ENCODE data around the gene RANBP1.

RANBP1 gene

DNA sequence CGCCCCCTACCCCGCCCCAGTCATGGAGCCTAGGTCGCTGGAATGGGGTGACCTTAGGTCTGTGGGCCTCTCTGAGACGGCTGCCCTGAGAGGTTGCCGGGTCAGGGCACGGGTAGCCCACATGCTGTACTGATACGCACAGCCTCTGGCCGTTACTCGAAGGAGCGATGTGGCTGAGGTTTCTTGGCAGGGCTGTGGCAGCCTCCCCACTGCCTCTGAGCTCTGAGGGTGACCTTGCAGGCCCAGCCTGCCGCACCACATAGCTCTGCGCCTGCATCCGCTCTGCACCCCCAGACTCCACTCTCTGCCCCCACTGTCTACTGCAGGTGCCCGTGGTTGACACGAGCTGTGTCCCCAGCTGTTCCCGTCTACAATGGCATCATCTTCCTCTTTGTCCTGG lies 23.0 kb downstream of the RANBP1 start:
- DNase-seq, result no peak

DNA sequence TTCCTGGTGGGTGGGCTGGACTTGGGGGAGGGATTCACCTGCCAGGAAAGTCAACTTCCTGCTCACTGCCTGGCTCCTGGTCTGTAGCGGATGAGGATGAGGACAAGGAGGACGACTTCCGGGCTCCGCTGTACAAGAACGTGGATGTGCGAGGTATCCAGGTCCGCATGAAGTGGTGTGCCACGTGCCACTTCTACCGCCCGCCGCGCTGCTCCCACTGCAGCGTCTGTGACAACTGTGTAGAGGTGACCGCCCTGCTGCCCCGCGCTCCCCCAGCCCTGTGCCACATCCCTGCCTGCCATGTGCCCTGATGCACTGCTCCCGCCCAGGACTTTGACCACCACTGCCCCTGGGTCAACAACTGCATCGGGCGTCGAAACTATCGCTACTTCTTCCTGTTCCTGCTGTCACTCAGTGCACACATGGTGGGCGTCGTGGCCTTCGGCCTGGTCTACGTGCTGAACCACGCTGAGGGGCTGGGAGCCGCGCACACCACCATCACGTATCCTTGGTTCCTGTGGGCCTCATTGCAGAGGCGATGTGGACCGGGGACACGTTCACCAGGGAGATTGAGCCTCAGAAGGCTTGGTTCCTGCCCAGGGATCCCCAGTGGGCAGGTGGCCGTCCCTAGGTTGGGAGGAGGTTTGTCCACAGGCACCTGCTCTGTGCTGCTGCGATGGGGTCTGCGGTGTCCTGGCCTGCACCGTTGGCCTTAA lies 23.6 kb downstream of the RANBP1 start:
- DNase-seq, result no peak

DNA sequence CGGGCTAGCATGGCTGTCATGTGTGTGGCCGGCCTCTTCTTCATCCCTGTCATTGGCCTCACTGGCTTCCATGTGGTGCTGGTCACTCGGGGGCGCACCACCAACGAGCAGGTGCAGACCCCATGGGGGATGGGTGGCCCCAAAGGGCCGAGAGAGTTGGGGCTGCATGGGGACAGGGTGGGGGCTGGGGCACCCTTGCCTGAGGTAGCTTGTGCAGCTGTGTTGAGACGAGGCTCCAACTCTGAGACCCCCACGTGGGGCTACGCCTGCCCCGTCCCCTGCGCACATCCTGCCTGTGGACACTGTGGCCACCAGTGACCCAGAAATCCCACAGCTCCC lies 24.2 kb downstream of the RANBP1 start:
- DNase-seq, result no peak

DNA sequence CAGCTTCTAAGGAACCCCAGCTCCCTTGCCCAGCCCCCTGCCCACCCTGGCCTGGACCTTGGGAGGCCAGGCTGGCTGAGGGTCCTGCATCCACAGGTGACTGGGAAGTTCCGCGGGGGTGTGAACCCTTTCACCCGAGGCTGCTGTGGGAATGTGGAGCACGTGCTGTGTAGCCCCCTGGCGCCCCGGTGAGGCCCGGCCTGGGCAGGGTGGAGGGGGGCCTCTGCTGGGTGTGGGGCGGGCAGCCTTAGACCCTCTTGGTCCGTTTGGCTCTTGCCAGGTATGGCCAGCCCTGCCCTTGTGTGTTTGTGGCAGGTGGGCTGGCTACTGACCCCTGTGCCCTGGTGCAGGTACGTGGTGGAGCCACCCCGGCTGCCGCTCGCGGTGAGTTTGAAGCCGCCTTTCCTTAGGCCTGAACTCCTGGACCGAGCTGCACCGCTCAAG lies 24.6 kb downstream of the RANBP1 start:
- no peak for DNase-seq

DNA sequence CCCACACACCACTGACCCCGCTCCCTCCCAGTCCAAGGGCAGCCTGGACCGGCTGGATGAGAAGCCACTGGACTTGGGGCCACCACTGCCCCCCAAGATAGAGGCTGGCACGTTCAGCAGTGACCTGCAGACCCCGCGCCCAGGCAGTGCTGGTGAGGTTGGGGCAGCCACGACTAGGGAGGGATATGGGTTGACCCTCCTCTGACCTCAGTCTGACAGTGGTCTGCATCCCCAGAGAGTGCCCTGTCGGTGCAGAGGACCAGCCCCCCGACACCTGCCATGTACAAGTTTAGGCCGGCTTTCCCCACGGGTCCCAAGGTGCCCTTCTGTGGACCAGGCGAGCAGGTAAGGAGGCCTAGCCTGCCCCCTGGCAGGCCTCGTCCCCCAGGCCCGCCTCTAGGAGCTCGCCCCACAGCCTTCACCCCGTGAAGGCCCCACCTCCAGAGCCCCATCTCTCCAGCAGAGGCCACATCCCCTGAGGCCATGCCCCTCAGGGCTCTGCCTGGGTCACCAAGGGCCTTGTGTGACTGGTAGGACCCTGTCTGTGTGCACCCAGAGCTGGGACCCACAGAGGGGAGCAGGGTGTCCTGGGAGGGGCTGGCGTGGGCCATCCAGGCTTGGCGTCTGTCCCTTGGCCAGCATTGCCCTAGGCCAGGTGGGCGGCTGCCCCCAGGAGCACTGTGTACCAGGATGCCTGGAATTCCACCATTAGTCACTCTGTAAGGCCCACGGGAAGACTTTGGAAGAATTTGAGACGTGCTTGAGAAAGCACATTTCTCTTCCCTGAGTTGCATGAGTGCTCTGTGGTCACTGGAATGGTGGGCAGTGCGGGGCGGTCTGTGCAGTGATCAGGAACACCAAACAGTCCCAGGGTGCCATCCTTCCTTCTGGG lies 25.5 kb downstream of the RANBP1 start:
- no peak for DNase-seq

DNA sequence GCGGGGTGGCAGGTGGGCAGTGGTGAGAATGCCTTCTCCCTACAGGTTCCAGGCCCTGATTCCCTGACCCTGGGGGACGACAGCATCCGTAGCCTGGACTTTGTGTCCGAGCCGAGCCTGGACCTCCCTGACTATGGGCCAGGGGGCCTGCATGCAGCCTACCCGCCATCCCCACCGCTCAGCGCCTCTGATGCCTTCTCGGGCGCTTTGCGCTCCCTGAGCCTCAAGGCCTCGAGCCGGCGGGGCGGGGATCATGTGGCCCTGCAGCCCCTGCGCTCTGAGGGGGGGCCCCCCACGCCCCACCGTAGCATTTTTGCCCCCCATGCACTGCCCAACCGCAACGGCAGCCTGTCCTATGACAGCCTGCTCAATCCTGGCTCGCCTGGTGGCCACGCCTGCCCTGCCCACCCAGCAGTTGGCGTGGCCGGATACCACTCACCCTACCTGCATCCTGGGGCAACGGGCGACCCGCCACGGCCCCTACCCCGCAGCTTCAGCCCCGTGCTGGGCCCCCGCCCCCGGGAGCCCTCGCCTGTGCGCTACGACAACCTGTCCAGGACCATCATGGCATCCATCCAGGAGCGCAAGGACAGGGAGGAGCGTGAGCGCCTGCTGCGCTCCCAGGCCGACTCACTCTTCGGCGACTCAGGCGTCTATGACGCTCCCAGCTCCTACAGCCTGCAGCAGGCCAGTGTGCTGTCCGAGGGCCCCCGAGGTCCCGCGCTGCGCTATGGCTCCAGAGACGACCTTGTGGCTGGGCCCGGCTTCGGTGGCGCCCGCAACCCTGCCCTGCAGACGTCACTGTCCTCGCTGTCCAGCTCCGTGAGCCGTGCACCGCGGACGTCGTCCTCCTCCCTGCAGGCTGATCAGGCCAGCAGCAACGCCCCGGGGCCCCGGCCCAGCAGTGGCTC lies 27.1 kb downstream of the RANBP1 start:
- DNase-seq, result no peak

DNA sequence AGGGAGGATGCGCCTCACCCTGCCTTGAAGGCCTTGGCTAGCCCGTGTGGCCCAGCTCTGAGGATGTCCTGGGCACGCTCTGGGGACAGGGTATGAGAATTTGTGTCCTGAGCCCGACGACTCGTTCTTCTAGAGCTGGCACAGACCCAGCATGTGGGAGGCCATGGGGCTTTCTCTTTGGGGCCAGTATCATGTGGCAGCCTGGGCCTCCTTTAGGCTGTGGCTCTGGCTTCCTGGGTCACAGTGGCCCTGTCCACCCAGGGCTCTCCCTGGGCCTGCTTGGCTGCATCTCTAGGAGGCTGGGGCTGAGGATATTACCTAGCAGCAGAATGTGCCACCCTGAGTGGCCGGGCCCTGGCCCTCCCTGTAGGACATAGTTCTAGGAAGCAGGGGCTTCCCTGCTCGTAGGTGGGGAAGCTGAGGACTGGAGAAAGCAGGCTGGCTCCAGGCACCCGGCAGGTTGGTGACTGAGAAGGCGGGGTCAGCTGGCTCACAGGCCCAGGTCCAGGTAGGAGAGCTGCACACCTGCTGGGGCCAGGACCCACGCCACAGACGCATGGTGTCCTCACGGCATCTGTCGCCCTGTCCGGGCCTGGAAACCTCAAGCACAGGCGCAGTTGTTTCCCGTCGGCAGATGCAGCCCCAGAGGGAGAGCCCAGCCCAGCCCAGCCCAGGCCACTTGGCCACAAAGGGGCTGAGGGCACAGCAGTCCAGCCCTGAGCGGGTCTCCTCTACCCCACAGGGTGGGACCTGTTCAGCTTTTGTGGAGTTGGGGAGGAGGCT lies 28.2 kb downstream of the RANBP1 start:
- no peak for DNase-seq

DNA sequence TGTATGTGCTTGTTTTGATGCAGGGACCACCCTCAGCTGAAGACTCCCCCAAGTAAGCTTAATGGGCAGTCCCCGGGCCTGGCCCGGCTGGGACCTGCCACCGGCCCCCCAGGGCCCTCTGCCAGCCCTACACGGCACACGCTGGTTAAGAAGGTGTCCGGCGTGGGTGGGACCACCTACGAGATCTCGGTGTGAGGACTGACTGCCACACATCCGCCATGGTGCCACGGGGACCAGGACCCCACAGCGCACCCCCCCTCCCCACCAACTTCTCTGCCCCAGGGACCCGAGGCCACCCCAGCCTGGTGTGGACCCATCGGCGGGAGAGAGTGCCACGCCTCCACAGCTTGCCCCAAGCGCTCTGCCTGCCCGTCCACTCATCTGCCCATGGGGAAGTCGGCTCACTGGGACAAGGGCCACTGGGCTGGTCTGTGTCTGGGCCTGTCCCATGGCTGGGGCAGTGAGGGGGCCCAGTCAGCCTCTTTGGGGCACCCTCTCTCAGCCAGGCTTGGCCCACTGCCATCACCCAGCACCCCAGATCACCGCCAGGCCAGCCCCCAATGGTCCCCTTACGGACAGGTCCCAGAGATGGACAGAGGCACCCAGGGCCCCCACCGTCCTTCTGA lies 29.4 kb downstream of the RANBP1 start:
- no peak for DNase-seq

DNA sequence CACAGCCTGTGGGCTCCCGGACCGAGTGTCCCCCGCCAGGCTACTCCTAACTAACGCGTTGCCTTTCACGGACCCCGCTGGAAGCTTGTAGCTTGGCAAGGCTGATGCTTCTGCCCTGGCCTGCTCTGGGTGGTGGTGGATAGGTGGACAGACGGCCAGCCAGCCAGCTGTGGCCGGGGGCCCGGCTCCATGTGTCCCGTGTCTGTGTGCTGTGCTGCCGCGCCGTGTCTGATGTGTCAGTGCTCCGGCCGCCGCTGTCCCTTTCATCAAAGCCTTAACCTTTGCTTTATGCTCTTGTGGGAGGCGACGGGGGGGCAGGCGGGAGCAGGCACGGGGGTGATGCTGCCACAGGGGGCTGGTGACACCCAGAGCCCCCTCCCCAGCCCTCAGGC lies 29.9 kb downstream of the RANBP1 start:
- no peak for DNase-seq

DNA sequence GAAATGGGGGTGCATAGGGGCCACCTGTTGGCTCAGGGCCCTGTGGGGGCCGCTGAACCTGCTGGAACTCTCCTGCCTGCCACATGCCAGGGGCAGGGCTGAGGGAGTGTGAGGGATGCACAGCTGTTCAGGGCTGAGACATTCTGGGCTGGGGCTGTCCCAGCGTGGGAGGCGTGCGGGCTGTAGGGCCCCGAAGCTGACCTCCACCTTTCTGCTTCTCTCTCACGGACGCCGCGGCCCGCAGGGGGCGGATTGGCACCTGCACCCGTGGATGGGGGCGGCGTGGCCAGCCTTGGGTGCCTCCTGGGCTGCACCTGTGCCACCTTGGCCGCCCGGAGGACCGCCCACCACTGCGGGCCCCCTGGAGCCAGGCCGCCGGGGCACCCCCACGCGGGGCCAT lies 30.9 kb downstream of the RANBP1 start:
- no peak for DNase-seq

DNA sequence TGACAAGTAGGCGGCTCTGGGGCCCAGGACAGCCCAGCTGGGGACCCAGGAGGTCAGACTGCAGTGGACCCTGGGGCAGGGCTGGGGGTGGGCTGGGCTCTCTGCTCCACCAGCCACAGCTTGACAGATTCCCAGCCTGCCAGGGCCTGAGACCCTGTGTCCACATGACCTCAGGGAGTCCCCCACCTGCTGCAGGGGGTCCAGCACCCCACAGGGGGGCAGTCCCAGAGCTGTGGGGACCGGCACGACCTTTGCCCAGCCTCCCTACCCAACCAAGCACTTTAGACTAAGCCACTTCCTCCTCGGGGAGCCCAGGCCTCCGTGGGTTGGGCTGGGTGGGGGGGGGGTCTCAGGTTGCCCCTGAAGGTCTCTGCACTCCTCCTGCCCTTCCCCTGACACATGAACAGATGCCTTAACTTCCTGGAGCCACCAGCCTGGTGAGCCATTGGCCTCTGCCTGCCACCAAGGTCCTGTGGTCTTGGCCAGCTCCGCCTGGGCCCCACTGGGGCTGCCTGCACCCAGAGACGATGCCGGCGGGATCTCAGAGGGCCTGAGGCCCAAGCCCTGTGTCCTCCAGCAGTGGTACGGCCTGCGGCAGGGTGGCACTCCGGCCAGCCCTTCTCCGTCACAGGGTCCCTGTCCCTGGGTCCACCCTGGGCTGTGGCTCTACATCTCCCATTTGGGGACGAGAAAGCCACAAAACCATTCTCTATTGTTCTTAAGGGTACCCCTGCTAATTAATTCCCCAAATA lies 31.5 kb downstream of the RANBP1 start:
- no peak for DNase-seq

DNA sequence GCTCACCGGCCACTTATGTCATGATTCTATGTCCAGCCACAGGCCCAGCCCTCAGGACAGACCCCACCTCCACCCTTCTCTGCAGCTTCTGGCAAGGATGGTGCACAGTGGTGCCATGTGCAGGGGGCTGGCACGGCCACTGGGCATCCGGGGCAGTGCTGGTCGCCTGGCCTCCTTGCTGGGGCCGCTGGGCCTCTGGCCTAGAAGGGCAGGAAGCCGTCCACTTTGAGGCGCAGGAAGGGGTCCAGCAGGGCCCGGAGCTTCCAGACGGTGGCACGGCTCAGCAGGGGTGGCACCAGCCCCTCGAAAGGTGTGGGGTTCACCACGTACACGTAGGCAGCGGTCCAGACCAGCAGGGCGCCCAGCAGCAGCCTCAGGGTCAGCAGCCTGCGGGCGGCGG lies 32.5 kb downstream of the RANBP1 start:
- no peak for DNase-seq

DNA sequence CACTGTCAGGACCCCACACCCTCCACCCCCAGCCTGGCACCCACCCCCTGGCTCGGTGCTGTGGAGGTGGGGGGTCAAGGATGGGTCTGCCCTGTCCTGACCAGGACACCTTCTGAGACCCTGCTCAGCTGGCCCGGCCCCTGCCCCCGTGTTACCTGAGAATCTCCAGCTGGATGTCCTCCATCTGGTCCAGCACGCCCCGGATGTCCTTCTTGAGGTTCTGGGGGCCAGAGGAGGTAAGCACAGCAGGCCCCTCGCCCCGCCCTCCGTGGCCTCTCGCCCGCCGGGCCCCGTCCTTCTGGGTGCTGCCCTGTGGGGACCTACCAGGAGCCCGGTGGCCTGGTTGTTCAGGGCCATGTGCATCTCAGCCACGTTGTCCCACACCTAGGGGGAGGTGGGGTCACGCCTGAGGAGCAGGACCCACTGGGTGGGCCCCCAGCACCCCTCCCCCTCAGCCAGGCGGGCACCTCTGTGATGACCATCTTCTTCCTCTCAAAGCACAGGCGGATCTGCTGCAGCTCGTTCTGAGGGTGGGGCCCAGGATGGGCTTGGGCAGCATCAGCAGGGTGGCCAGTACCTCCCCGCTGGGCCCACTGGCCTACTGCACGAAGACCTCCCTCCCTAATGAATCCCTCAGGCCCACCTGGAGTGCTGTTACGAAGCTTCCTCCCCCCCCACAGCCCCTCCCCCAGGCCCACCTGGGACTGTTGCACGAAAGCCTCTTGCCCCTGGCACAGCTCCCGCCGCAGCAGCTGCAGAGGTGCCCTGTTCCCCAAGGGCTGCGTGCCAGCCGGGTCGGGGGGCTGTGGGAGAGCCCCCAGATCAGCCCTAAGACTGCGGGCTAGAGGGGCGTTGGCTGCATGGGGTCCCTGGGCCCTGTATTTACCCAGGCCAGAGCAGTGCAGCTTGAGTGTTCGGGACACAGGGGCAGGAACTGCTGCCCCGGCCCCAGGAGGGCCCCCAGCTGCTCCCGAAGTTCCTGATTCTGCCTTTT lies 33.6 kb downstream of the RANBP1 start:
- no peak for DNase-seq

DNA sequence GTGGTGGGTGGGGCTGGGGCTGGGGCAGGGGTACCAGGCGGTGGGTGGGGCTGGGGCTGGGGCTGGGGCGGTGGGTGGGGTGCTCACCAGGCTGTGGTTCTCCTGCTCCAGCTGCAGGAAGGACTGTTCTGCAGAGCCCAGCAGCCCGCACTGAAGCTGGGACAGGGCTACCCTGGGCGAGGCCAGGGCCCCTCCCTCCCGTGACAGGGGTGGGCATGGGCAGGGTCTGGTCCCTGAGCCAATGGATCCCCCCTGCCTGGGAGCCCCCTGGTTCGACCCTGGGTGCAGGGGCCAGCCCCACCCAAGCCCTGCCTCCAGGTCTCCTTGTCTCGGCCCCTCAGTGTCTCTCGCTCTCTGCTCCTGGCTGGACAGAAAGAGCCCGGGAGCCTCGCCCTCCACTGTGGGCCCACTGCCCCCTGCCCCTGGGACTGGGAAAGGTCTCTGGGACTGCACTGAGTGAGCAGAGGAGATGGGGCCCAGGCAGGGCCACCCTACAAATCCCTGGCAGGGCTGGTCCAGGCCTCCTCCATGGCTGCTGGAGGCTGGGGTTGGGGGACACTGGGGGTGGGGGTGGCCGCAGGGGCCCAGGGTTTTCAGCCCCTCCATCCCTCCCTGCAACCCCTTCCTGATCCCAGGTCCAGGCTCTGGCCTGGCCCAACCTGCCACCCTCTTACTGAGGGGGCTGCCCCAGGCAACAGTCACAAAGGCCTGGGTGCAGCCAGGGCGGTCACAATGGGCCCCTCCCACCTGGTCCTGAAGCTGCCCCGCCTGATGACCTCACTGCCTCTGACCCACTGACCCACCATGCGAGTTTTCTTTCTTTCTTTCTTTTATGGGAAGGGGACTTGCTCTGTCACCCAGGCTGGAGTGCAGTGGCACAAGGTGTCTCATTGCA lies 34.7 kb downstream of the RANBP1 start, which contains the start of gene CCDC188:
TSS of gene CCDC188 (minus strand) at position 675 of the 895 bp plus-strand sequence. CDS start at position 606, 69 bp downstream.
- DNase-seq, result no peak

DNA sequence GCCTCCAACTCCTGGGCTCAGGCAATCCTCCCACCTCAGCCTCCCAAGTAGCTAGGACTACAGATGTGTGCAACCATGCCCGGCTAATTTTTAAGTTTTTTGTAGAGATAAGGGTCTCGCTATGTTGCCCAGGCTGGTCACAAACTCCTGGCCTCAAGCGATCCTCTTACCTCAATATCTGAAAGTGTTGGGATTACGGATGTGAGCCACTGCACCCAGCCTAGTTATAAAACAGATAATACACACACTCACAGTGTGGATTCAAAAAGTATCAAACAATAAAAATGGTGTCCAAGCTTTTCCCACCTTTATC lies 35.3 kb downstream of the RANBP1 start:
- DNase-seq, result no peak

DNA sequence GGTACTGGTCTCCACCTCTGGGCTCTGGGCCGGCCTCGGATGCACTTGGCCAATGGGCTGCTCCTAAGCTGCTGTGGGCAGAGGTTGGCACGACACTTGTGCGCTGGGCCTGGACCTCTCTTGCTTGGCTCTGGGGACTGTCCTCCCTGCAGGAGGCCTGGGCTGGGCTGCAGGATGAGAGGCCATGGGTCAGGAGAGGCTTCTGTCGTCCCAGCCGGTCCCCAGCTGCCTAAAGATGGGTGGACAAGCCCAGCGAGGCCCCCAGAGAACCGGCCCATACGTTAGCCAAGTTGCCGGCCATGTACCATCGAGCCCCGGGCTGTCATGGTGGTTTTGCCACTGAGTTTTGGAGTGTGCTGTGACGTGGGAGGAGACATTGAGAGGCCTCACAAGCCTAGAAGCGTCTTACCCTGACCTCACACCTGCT lies 36.6 kb downstream of the RANBP1 start:
- DNase-seq, result no peak

DNA sequence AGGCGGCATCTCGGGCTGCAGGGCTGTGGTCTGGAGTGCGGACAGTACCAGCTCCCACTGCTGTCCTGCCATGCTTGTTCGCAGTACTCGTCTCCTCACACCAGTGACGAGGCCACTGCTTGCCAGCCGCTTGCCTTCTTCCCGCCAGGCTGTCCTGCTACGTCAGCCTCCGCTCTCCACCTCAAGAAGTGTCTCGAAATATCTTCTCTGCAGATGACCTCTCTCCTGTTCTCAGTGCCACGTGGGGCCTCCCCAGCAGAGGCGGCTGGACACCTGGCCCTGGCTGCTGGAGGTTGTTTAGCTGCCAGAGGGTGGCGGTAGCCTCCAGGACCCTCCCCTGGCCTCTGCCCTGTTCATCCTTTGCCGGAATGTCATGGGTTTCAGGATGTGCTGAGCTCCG lies 38.0 kb downstream of the RANBP1 start:
- DNase-seq, result no peak

DNA sequence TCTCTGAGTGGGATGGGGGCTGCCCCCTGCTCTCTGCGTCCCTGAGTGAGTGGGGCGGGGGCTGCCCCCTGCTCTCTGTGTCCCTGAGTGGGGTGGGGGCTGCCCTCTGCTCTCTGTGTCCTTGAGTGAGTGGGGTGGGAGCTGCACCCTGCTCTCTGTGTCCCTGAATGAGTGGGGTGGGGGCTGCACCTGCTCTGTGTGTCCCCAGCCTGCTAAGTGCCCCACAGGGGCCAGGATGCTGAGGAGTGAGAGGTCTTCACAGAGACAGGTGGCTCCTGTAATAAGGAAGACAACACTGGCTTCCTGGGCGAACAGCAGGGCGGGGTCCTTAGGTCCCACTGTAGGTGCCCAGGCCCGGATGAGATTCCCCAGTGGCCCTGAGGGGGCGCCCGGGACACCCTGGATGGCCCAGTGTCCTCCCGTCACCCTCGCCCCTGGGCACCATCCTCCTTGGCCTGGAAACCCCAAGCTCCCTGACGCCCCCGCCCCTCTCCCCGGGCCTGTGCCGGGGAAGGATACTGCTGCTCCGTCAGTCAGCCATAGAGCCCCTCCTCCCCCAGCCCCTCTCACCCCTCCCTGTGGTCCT lies 38.8 kb downstream of the RANBP1 start:
- no peak for DNase-seq

All from stimulated activated CD8-positive, alpha-beta memory T cell treated with anti-CD3 and anti-CD28 coated beads, Interleukin-4, amount 100 ng/mL, for 48 hours (primary cell).